ENCODE results near the gene RB1. TPM values are rescaled to one million over a fixed set of nuclear protein-coding genes. Genes with fewer than 3 reads are reported as not detected.
"Not testable (repeated sequence)": the region's sequence is repeated elsewhere in the genome, so short reads cannot be mapped to it uniquely, and the experiment has no call there.

Gene RB1
- total RNA-seq, 1 donor from 2014 or later, result 44.9 TPM

DNA sequence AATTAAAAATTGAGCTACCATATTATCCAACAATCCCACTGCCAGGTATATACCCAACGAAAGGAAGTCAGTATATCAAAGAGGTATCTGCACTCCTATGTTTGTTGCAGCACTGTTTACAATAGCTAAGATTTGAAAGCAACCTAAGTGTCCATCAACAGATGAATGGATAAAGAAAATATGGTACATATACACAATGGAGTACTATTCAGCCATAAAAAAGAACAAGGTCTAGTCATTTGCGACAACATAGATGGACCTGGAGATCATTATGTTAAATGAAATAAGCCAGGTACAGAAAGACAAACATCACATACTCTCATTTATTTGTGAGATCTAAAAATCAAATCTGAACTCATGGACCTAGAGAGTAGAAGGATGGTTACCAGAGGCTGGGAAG is 52.0 kb downstream of the RB1 start:
- not testable (repeated sequence) for DNase-seq

- no peak for DNase-seq
Measured at GRCh38 chr13:48356750-48357149, 53.2 kb downstream of the RB1 start.

DNA sequence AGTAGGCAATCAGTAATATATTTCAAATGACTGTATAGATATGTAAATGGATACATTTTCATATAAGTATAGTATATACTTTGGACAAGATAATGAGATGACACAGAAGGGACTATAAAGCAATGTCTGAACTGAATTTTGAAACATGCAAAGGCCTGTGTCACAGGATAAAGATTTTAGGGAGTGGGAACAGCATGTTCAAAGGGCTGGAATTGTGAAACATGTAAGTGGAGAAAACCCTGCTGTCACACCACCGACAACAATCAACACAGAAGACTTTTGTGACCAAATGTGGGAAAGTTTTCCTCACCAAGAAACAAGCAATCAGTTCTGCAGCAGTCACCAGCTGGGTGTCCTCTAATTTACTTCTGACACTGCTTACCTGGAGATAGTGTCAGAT is 66.4 kb downstream of the RB1 start:
- no peak for DNase-seq

GRCh38 chr13:48370815-48371214 is 67.3 kb downstream of the RB1 start:
- no peak for DNase-seq

GRCh38 chr13:48377857-48378256 is 74.3 kb downstream of the RB1 start:
- no peak for DNase-seq

GRCh38 chr13:48380581-48380980 is 77.0 kb downstream of the RB1 start:
- no peak for DNase-seq

- DNase-seq, result no peak
Measured at GRCh38 chr13:48383384-48383783, 79.8 kb downstream of the RB1 start.

DNA sequence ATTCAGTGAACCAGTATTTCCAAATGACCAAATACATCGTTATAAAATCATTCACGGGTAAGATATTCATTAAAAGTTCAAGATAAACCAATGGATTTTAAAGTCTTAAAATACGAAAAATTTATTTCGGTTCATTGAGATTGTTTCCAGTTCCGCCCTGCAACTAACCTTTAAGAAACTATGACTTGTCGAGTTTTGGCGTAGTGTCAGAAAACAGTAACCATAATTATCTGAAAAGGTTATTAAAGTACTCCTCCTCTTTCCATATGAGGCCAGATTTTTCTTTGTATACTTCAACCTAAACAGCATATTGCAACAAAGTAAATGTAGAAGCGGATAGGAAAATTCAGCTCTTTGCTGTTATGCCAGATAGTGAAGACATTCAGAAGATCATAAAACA is 83.3 kb downstream of the RB1 start:
- DNase-seq, result no peak

- DNase-seq, result no peak
Measured at GRCh38 chr13:48391257-48391656, 87.7 kb downstream of the RB1 start.

DNA sequence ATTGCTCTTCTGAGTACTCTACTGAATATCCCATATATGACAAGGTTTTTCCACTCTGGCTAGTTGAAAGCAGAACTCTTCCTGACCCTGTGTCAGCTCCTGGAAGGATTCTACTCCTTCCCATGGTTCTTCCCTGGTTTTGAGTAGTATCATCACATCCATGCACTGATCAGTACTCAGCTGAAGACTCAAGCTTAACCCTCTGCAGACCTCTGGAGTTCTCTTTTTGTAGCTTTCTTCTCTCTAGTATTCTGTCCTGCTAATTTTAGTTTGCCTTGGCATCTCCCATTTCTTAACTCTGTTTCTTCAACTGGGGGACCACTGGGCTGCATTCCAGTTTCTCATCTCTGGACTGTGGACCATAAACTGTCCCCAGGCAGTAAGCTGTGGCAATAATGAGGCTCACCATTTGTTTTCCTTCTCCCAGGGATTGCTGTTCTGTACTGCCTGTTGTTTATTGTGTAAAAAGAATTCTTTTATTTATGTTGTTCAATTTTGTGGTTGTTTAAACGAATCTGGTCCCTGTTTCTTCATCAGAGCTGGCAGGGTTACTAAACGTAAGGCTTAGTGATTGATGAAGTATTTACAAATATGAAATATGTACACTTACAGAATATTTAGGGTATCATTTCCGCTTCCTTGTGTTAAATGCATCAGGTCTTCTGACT is 89.6 kb downstream of the RB1 start:
- no peak for DNase-seq

DNA sequence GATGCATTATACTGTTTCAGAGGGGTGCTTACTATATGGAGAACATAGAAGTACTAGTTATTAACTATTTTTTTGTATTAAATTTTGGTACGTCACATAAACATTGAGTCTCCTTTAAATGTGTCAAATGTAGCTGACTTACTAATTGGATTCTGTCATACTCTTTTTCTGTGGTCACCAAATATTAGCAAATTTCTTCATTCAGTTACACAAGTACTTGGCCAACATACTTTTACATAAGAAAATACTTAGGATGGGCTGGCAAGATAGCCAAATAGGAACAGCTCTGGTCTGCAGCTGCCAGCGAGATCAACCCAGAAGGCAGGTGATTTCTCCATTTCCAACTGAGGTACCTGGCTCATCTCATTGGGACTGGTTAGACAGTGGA is 90.1 kb downstream of the RB1 start:
- DNase-seq, result no peak

DNA sequence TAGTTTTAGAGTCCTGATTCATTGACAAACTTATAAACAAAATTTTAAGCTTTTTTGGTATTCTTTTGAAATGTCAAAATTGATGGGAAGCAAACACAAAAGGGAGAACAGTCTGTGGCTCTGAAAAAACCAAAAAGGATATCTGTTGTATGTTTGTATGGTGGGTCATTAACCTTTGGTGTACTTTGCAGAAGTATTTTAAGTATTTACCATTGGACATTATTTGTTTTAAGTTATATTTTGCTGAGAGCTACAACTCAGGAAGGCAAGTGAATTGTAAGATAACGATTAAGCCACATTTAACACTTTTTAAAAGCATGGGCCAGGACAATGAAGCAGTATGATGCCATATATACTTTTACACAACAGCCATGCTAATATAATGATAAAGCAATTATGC is 94.2 kb downstream of the RB1 start:
- DNase-seq, result no peak

DNA sequence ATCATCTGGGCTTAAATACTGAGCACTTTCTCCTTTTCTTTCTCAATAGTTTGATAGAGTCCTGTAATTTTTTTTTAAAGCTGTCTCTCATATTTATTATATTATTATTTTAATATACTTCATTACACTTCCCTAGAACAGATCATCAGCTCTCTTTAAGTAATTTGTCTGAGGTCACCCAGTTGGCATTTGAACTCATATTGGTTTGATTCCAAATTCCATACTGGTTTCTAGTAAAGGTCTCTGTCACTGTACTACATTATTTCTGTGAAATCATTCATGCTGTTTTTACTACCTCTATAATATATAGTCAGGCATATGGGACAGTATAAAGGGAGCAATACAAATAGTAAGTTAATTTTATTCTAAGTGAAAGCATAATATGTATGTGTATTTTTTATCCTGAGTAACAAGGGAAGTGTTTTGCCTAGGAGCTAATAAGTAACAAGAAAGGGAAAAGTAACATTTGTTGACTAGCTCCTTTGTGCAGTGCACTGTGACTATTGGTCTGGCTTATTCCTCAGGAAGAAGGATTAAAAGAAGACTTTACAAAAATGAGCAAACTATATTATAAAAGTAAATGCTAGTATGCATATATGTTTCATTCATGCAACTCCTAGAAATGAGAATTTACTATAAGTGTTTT is 95.0 kb downstream of the RB1 start:
- DNase-seq, result no peak

GRCh38 chr13:48400090-48400694 is 96.6 kb downstream of the RB1 start:
- DNase-seq, result no peak

DNA sequence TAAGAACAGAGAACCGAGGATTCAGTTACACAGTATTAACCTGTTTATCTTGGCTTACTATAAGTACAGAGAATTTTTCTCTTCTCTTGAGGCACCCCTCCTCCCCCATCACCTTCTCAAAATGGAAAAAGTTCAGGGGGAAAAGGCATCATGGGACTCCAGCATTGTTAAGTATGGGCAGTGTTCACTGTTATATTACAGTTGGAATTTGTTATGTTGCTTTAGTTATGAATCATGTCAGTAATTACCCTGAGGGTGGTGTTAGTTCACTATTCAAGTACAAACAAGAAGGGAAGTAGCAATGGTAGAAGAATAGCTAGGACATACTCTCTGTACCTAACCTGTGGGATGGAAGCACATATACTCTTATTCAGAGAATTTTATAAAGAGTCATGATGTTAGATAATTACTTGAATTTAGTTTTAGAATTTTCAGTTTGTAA is 97.3 kb downstream of the RB1 start:
- DNase-seq, result peak; percentile 34

DNA sequence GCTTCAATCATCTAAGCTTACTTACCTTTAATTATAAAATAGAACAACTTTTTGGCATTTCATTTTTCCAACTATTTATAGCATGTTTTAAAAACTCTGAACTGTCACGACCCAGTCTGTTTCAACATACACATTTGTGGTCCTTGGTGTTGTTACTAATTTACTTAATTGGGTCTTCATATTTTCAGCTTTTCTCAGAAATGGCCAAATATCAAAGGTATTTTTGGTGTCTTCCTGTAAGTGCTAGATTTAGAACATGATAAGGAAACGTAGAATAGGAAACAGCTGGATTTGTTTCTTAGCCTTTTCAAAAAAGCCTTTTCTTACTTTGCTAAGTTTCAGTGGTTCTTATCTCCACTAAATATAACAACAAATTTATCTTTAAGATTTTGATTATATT is 97.9 kb downstream of the RB1 start:
- no peak for DNase-seq

DNA sequence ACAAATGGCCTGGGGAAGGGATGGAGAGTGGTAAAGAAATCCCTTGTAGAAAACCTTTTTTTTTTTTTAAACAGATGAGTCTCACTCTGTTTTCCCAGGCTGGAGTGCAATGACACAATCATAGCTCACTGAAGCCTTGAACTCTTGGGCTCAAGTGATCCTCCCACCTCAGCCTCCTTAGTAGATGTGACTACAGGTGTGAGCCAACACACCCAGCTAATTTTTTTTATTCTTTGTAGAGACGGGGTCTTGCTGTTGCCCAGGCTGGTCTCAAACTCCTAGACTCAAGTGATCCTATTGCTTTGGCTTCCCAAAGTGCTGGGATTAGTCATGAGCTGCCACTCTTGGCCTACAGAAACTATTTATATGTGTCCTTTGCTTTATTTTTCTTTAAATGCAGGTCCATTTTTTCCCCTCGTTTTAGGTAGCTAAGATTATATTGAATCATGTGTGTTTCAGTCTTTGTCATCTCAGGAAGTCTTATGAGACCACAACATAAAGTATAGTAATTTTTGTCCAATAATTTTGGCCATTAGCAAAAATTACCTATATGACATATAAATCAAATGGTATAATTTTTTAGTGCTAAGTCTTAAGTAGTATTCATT is 98.9 kb downstream of the RB1 start:
- DNase-seq, result no peak

- no peak for DNase-seq
Measured at GRCh38 chr13:48403151-48403631, 99.6 kb downstream of the RB1 start.

- no peak for DNase-seq
Measured at GRCh38 chr13:48403913-48404312, 100.4 kb downstream of the RB1 start.

GRCh38 chr13:48404952-48405351 is 101.4 kb downstream of the RB1 start:
- no peak for DNase-seq

GRCh38 chr13:48405875-48406274 is 102.3 kb downstream of the RB1 start:
- DNase-seq, result no peak

DNA sequence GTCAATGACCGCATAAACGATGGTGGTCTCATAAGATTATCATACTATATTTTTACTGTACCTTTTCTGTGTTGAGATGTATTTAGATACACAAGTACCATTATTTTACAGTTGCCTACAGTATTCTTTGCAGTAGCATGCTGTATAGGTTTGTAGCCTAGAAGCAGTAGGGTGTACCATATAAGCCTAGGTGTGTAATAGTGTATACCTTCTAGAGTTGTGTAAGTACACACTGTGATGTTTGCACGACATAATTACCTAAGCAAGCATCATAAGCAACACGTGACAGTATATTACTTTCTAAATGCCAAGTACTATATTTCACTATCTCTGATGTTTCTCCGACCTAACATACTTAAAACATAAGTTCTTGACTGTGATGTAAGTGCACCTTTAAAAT is 106.6 kb downstream of the RB1 start:
- DNase-seq, result peak; percentile 44

DNA sequence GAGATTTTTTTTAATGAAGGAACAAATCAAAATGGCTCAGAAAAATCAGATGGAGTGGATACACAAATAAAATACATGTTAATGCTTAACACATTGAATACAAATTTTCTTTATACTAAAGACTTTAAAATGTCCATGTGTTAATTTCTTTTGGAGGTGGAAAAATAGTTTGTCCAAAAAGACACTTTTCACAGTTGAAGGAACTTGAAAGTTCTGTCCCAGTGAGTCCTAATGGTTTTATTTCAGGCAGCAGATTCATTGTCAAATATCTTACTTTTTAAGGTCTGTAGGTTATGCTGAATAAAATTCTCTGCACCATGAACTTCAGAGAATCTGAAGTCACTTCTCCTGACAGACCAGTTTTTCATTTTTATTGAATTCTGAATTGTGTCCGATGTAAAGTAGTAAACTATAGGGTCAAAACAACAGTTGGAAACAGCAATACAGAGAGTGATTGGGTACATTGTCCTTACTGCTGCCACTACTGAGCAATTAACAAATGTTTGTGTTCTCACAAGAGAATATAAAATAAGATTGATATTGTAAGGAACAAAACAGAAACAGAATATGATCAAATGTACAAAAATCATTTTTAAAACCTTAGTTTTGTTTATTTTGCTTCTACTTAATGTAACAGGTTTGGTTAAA is 107.7 kb downstream of the RB1 start:
- peak; percentile 24 for DNase-seq
